A549 (cell line): ENCODE results near the gene TMEM43. TPM values are rescaled to one million over a fixed set of nuclear protein-coding genes. Genes with fewer than 3 reads are reported as not detected.
"Not testable (repeated sequence)": the region's sequence is repeated elsewhere in the genome, so short reads cannot be mapped to it uniquely, and the experiment has no call there.

Experiments used
- ATAC-seq, 2 experiments: fragments of 200-7000 bp in 1 of 2; fragments of >200 bp in 1 of 2; cut with Nextera tagmentation in 1 of 2; cut with Tn5 transposase in 1 of 2; 3 replicates each; pipeline versions ENCODE4 v1.8.0 to v1.9.1; 2018 to 2020; ENCODE audit warnings: mild to moderate bottlenecking in 1 of 2, moderate library complexity in 1 of 2
- CTCF ChIA-PET: fragments of 300-600 bp; sonication (Branson Sonifier 250); formaldehyde crosslinking; extraction: SDS; loops from one replicate; lab custom pipeline; 2021; ENCODE audit warnings: antibody characterized with exemption, inconsistent platforms; lab: Yijun Ruan, JAX
- POLR2A ChIA-PET: fragments of 350-600 bp; formaldehyde crosslinking; extraction: SDS; loops from one replicate; lab custom pipeline; 2021; ENCODE audit warnings: antibody characterized with exemption, inconsistent platforms; lab: Yijun Ruan, JAX
- DNase-seq, 2 experiments: peaks; one replicate each; pipeline versions ENCODE4 v3.0.0 to v3.0.0-alpha.2; 2011 to 2016; ENCODE audit warnings: low read depth in 1 of 2, low spot score in 1 of 2
- FAIRE-seq: peaks from 2 replicates; lab custom pipeline; 2011; peaks lifted over from hg19 to GRCh38; lab: Jason Lieb, UNC
- H3K27ac ChIP-seq, 2 experiments: fragments of >200 bp; sonication (Bioruptor Twin); formaldehyde crosslinking; 3 replicates each; pipeline ENCODE4 v1.5.1; 2016 to 2017
- H3K4me1 ChIP-seq: fragments of >200 bp; sonication (Bioruptor Twin); formaldehyde crosslinking; 3 replicates; pipeline ENCODE4 v1.6.1; 2016
- H3K4me2 ChIP-seq: fragments of >200 bp; sonication (Bioruptor Twin); formaldehyde crosslinking; 3 replicates; pipeline ENCODE4 v1.6.1; 2016
- H3K4me3 ChIP-seq: fragments of >200 bp; sonication (Bioruptor Twin); formaldehyde crosslinking; 3 replicates; pipeline ENCODE4 v1.5.1; 2016
- H3K9me3 ChIP-seq: fragments of >200 bp; sonication (Bioruptor Twin); formaldehyde crosslinking; 3 replicates; pipeline ENCODE4 v1.6.1; 2016
- ATOH8 ChIP-seq: fragments of 250-450 bp; sonication (Bioruptor Pico); IDR thresholded peaks from 2 replicates; pipeline ENCODE4 v1.5.0; 2020; ENCODE audit warnings: low read depth, mild to moderate bottlenecking, moderate library complexity
- CBX8 ChIP-seq: fragments of 200-600 bp; sonication (generic); IDR thresholded peaks from 2 replicates; pipeline ENCODE4 v1.6.1; 2016
- CEBPB ChIP-seq, 2 experiments: fragments of >200 bp in 1 of 2; sonication (Bioruptor Twin) in 1 of 2; formaldehyde crosslinking in 1 of 2; IDR thresholded peaks; 2 replicates each; pipeline ENCODE4 v1.6.1; 2012 to 2016
- CHD2 ChIP-seq: fragments of 150-350 bp; IDR thresholded peaks from 2 replicates; pipeline ENCODE4 v1.6.1; 2014; ENCODE audit warnings: low read length; ENCODE audit not compliant: partially characterized antibody
- E2F6 ChIP-seq: IDR thresholded peaks from 2 replicates; pipeline ENCODE4 v1.6.1; 2012; ENCODE audit warnings: low read depth, borderline replicate concordance
- EHF ChIP-seq: fragments of 250-450 bp; sonication (Bioruptor Pico); IDR thresholded peaks from 2 replicates; pipeline ENCODE4 v1.5.0; 2020; ENCODE audit warnings: mild to moderate bottlenecking
- FOSB ChIP-seq: fragments of 250-450 bp; sonication (Bioruptor Pico); IDR thresholded peaks from 2 replicates; pipeline ENCODE4 v1.5.0; 2020; ENCODE audit warnings: mild to moderate bottlenecking, moderate library complexity
- FOXS1 ChIP-seq: fragments of 250-450 bp; sonication (Bioruptor Pico); IDR thresholded peaks from 2 replicates; pipeline ENCODE4 v1.5.0; 2020; ENCODE audit warnings: mild to moderate bottlenecking, moderate library complexity
- GATA3 ChIP-seq: IDR thresholded peaks from 2 replicates; pipeline ENCODE4 v1.6.1; 2012; ENCODE audit warnings: borderline replicate concordance
- HEYL ChIP-seq: fragments of 250-450 bp; sonication (Bioruptor Pico); IDR thresholded peaks from 2 replicates; pipeline ENCODE4 v1.8.0; 2021; ENCODE audit warnings: mild to moderate bottlenecking, moderate library complexity
- HOXA7 ChIP-seq: fragments of 250-450 bp; sonication (Bioruptor Pico); IDR thresholded peaks from 2 replicates; pipeline ENCODE4 v1.5.0; 2020; ENCODE audit warnings: mild to moderate bottlenecking, moderate library complexity
- HOXB13 ChIP-seq: fragments of 250-450 bp; sonication (Bioruptor Pico); IDR thresholded peaks from 2 replicates; pipeline ENCODE4 v1.5.0; 2020; ENCODE audit warnings: low read depth, mild to moderate bottlenecking, moderate library complexity
- HOXB5 ChIP-seq: fragments of 250-450 bp; sonication (Bioruptor Pico); IDR thresholded peaks from 2 replicates; pipeline ENCODE4 v1.5.0; 2020; ENCODE audit warnings: mild to moderate bottlenecking, moderate library complexity
- JUN ChIP-seq, 2 experiments: fragments of >200 bp; sonication (Bioruptor Twin); formaldehyde crosslinking; IDR thresholded peaks; 2 replicates in 1 of 2; 3 replicates in 1 of 2; pipeline ENCODE4 v1.6.1; 2016 to 2017
- NFE2L2 ChIP-seq: fragments of 150-350 bp; conservative IDR thresholded peaks from 2 replicates; pipeline ENCODE4 v1.6.1; 2014; ENCODE audit warnings: low read length
- NPAS2 ChIP-seq: fragments of 250-450 bp; sonication (Bioruptor Pico); IDR thresholded peaks from 2 replicates; pipeline ENCODE4 v1.8.0; 2022; ENCODE audit warnings: mild to moderate bottlenecking, moderate library complexity, borderline replicate concordance
- POLR2A ChIP-seq: IDR thresholded peaks from 2 replicates; pipeline ENCODE4 v1.6.1; 2012; ENCODE audit warnings: mild to moderate bottlenecking, low read length
- ZC3H11A ChIP-seq: fragments of 450-650 bp; IDR thresholded peaks from 2 replicates; pipeline ENCODE4 v1.6.1; 2014; ENCODE audit warnings: antibody characterized with exemption, mild to moderate bottlenecking
- ZFP36 ChIP-seq: fragments of 450-650 bp; IDR thresholded peaks from 2 replicates; pipeline ENCODE4 v1.6.1; 2014; ENCODE audit warnings: borderline replicate concordance; ENCODE audit not compliant: partially characterized antibody
- ZNF302 ChIP-seq: fragments of 250-450 bp; sonication (Bioruptor Pico); IDR thresholded peaks from 2 replicates; pipeline ENCODE4 v1.9.0; 2021; ENCODE audit warnings: inconsistent platforms, mild to moderate bottlenecking, moderate library complexity
- ZSCAN20 ChIP-seq: fragments of 250-450 bp; sonication (Bioruptor Pico); IDR thresholded peaks from 2 replicates; pipeline ENCODE4 v1.8.0; 2022; ENCODE audit warnings: mild to moderate bottlenecking, moderate library complexity
- WGBS: methylation state at CpG from one replicate; pipeline ENCODE4 v1.1.6; 2017; ENCODE audit errors: missing lambda C conversion rate; 5-methylcytosine and 5-hydroxymethylcytosine counted together
- polyA plus RNA-seq, 4 experiments: library from polyadenylated mRNA; depleted of rRNA in 3 of 4; stranded (reverse); fragments of >200 nt; fragmentation: RNase III in 1 of 4; extraction: RNeasy Plus Mini Kit Qiagen cat#74134 plus additional on column Dnase treatment in 1 of 4; gene quantifications; 2 replicates in 3 of 4; 3 replicates in 1 of 4; pipeline ENCODE4 v1.2.3, GENCODE V29; 2011 to 2017

The TMEM43 gene
- polyA plus RNA-seq, 2 of the 4 experiments (the other 2 are of a cell fraction): 41.1 to 79.0 TPM

DNA sequence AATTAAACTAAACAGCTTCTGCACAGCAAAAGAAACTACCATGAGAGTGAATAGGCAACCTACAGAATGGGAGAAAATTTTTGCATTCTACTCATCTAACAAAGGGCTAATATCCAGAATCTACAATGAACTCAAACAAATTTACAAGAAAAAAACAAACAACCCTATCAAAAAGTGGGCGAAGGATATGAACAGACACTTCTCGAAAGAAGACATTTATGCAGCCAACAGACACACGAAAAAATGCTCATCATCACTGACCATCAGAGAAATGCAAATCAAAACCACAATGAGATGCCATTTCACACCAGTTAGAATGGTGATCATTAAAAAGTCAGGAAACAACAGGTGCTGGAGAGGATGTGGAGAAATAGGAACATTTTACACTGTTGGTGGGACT, 49.6 kb upstream of the TMEM43 start:
- 12% methylated on average over 3 of the region's 3 CpGs for WGBS
- H3K4me2 ChIP-seq, H3K9me3 ChIP-seq, POLR2A ChIA-PET, FAIRE-seq, H3K4me3 ChIP-seq, CTCF ChIA-PET, DNase-seq, H3K27ac ChIP-seq, H3K4me1 ChIP-seq, ATAC-seq: not testable (repeated sequence)

GRCh38 chr3:14077310-14077709, 47.5 kb upstream of the TMEM43 start:
- no peak overlapping the region for H3K4me2 ChIP-seq
- WGBS: 37% methylated on average over 1 of the region's 1 CpG
- TF ChIP-seq JUN (IDR thresholded peaks at IDR 0.05) (no peak), ZC3H11A (no peak), GATA3 (no peak), FOSB (CRISPR knock-in tag) (no peak), ZFP36 (no peak), CEBPB (IDR thresholded peaks at IDR 0.05) (no peak), NPAS2 (CRISPR knock-in tag) (no peak), NFE2L2 (no peak), CHD2 (no peak), ATOH8 (CRISPR knock-in tag) (no peak)
- TF ChIP-seq, all 56 proteins: peak for 0
- Histone ChIP-seq H3K4me3 (no peak overlapping the region), H3K27ac (no peak overlapping the region), H3K9me3 (peaks cover 6% of the 10 kb centered on the region; the same call in 1 of the 3 replicates), H3K4me1 (no peaks in the 10 kb centered on the region)
- ChIA-PET POLR2A (no interaction called here), CTCF (interaction anchor here (0.6 kb wide), 1 partner anchor 54 kb away, joined by 3 read pairs; no protein-coding TSS in a partner anchor)
- FAIRE-seq: no peak
- DNase-seq: no peak
- ATAC-seq: no peak

DNA sequence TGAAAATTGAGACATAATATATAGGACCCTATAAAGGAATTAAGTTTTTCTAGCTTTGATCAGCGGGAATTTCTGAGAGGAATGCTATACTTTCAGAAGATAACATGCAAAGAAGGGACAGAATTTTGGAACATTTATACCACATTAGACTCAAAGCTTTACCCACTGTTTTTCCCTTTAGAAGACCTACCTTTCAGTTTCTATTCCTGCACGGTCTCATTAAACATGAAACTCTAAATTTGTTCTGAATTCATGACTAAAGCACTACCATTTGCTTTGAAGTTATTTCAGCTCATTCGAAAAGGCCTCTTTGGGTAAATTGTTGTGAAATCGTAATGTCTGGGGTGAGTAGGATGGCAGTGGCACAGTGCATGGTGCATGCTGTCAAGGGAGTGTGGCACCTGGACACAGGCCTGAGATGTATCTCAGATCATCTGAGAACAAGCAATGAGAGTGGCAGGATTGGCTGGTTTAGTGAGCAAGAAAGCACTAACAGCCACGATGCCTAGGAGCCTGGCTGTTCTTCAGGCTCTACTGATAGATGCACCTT, 42.7 kb upstream of the TMEM43 start:
- 0 out of 3 replicates have a peak, but pooled peaks cover 6% of the 10 kb centered on the region for H3K9me3 ChIP-seq
- FAIRE-seq (no peak), DNase-seq (no peak), ATAC-seq (no peak)
- TF ChIP-seq NPAS2 (CRISPR knock-in tag) (no peak), HEYL (no peak), GATA3 (no peak), POLR2A (no peak), E2F6 (no peak), CEBPB (IDR thresholded peaks at IDR 0.05) (no peak), CBX8 (no peak)
- POLR2A ChIA-PET: no interaction called here
- H3K4me2 ChIP-seq: no peak overlapping the region
- no peak overlapping the region for H3K4me3 ChIP-seq
- no peaks in the 10 kb centered on the region for H3K4me1 ChIP-seq
- H3K27ac ChIP-seq: no peak overlapping the region
- CTCF ChIA-PET: interaction anchor here (1.4 kb wide), 1 partner anchor 431 kb away, joined by 3 read pairs; no protein-coding TSS in a partner anchor
- WGBS: 34% methylated on average over 5 of the region's 5 CpGs

DNA sequence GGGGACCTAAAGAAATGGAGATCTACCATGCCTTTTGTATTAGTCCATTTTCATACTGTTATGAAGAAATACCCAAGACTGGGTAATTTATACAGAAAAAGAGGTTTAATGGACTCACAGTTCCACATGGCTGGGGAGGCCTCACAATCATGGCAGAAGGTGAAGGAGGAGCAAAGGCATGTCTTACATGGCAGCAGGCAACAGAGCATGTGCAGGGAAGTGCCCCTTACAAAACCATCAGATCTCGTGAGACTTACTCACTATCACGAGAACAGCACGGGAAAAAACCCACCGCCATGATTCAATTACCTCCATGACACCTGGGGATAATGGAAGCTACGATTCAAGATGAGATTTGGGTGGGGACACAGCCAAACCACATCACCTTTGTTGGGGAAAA, 37.4 kb upstream of the TMEM43 start:
- CTCF ChIA-PET, DNase-seq, H3K9me3 ChIP-seq, H3K4me1 ChIP-seq, POLR2A ChIA-PET, ATAC-seq, H3K27ac ChIP-seq, FAIRE-seq, H3K4me2 ChIP-seq, H3K4me3 ChIP-seq: not testable (repeated sequence)
- 52% methylated on average over 5 of the region's 5 CpGs for WGBS

GRCh38 chr3:14091959-14092358, 32.9 kb upstream of the TMEM43 start:
- DNase-seq, H3K4me3 ChIP-seq, FAIRE-seq, H3K4me1 ChIP-seq, H3K4me2 ChIP-seq, H3K9me3 ChIP-seq, ATAC-seq, H3K27ac ChIP-seq, POLR2A ChIA-PET: not testable (repeated sequence)
- TF ChIP-seq ZNF302 (CRISPR knock-in tag) (peak; percentile 96), HEYL (peak; percentile 93), FOXS1 (CRISPR knock-in tag) (peak; percentile 98; the same call in 1 of the 2 replicates), HOXA7 (CRISPR knock-in tag) (0 out of 2 replicates have a peak, but pooled peaks have one; percentile 24), EHF (CRISPR knock-in tag) (peak; percentile 98), FOSB (CRISPR knock-in tag) (peak; percentile 64; the same call in 1 of the 2 replicates), HOXB5 (CRISPR knock-in tag) (peak; percentile 89; the same call in 1 of the 2 replicates), HOXB13 (CRISPR knock-in tag) (peak; percentile 97; the same call in 1 of the 2 replicates), ZSCAN20 (peak; percentile 95)
- 51% methylated on average over 2 of the region's 5 CpGs for WGBS
- CTCF ChIA-PET: interaction anchor here (1.0 kb wide), 1 partner anchor 195 kb away, joined by 4 read pairs; no protein-coding TSS in a partner anchor
